HG03039 (cell line): ENCODE measurements around the gene RGS1.

Experiments
- ATAC-seq: cut with Tn5 transposase; IDR thresholded peaks from one replicate; pipeline ENCODE4 v1.9.1; 2021; ENCODE audit warnings: mild to moderate bottlenecking, moderate library complexity; ENCODE audit not compliant: unreplicated experiment

RGS1 gene

GRCh38 chr1:192575499-192576189 is at the start of gene RGS1:
RGS1 (plus strand) TSS chr1:192575773; CDS start chr1:192575793, 20 bp downstream.
- ATAC-seq = peak; percentile 83

GRCh38 chr1:192527111-192527795 is 48.3 kb upstream of the RGS1 start:
- no peak for ATAC-seq

GRCh38 chr1:192527950-192528349 is 47.6 kb upstream of the RGS1 start:
- ATAC-seq = peak; percentile 36

- ATAC-seq = no peak
These were observed 46.4 kb upstream of the RGS1 start for GRCh38 chr1:192529031-192529755.

- no peak for ATAC-seq
These were observed 45.8 kb upstream of the RGS1 start for GRCh38 chr1:192529811-192530210.

GRCh38 chr1:192530254-192530653 is 45.3 kb upstream of the RGS1 start:
- ATAC-seq = peak; percentile 93

GRCh38 chr1:192531037-192531703 is 44.4 kb upstream of the RGS1 start:
- peak; percentile 62 for ATAC-seq

- ATAC-seq = no peak
These were observed 40.9 kb upstream of the RGS1 start for GRCh38 chr1:192534666-192535065.

- ATAC-seq = no peak
These were observed 39.5 kb upstream of the RGS1 start for GRCh38 chr1:192535916-192536664.

- peak; percentile 92 for ATAC-seq
These were observed 36.9 kb upstream of the RGS1 start for GRCh38 chr1:192538407-192539296.

GRCh38 chr1:192539297-192540092 is 36.1 kb upstream of the RGS1 start:
- ATAC-seq = no peak

GRCh38 chr1:192543445-192543844 is 32.1 kb upstream of the RGS1 start:
- ATAC-seq = no peak

- ATAC-seq = peak; percentile 38
These were observed 29.6 kb upstream of the RGS1 start for GRCh38 chr1:192545896-192546521.

GRCh38 chr1:192546596-192547190 is 28.9 kb upstream of the RGS1 start:
- no peak for ATAC-seq

- ATAC-seq = no peak
These were observed 28.1 kb upstream of the RGS1 start for GRCh38 chr1:192547501-192547900.

GRCh38 chr1:192549937-192550336 is 25.6 kb upstream of the RGS1 start:
- no peak for ATAC-seq

GRCh38 chr1:192550922-192551534 is 24.5 kb upstream of the RGS1 start:
- ATAC-seq = peak; percentile 69
